Panc1 (cell line): ENCODE measurements around the gene ACTRT2. TPM values are rescaled to one million over a fixed set of nuclear protein-coding genes. Genes with fewer than 3 reads are reported as not detected.

Source experiments
- ATAC-seq: fragments of 200-7000 bp; cut with Tn5 transposase; 2 replicates; pipeline ENCODE4 v1.9.1; 2020; ENCODE audit warnings: mild to moderate bottlenecking, moderate library complexity
- BruUV-seq: library from RNA; stranded (reverse); fragments of 400-500 nt; replicated peaks from 2 replicates; lab custom pipeline; 2021; lab: Mats Ljungman, UMichigan
- CTCF ChIA-PET: fragments of 300-600 bp; sonication (Branson Sonifier 250); formaldehyde crosslinking; loops from one replicate; lab custom pipeline; 2022; ENCODE audit warnings: antibody characterized with exemption; lab: Charles Lee
- POLR2A ChIA-PET: fragments of 300-600 bp; sonication (Branson Sonifier 250); formaldehyde crosslinking; loops from one replicate; lab custom pipeline; 2022; ENCODE audit warnings: antibody characterized with exemption; lab: Charles Lee
- DNase-seq: peaks from one replicate; pipeline ENCODE4 v3.0.0-alpha.2; 2010; ENCODE audit warnings: low read depth, low spot score
- H3K27ac ChIP-seq: 2 replicates; pipeline ENCODE4 v1.5.1; 2011; ENCODE audit warnings: mild to moderate bottlenecking, low read length, inconsistent platforms
- H3K27me3 ChIP-seq: fragments of 200-500 bp; sonication (Bioruptor generic); 2 replicates; pipeline ENCODE4 v1.6.0; 2014; ENCODE audit warnings: low read length, inconsistent platforms; ENCODE audit not compliant: control insufficient read depth, insufficient read depth
- H3K36me3 ChIP-seq: fragments of 200-500 bp; sonication (Bioruptor generic); 2 replicates; pipeline ENCODE4 v1.5.1; 2014; ENCODE audit warnings: inconsistent platforms, mild to moderate bottlenecking, low read length, moderate library complexity; ENCODE audit not compliant: control insufficient read depth, insufficient read depth
- H3K4me1 ChIP-seq: 2 replicates; pipeline ENCODE4 v1.5.1; 2011; ENCODE audit warnings: inconsistent platforms, mild to moderate bottlenecking, low read length, moderate library complexity; ENCODE audit not compliant: control insufficient read depth, insufficient read depth
- H3K4me3 ChIP-seq, 2 experiments: 2 replicates each; pipeline ENCODE4 v1.5.1; 2011 to 2012; ENCODE audit warnings: low read depth in 2 of 2, low read length in 2 of 2, mild to moderate bottlenecking in 2 of 2, inconsistent platforms in 1 of 2, moderate library complexity in 1 of 2
- H3K9me3 ChIP-seq: fragments of 200-500 bp; sonication (Bioruptor generic); 2 replicates; pipeline ENCODE4 v1.5.1; 2014; ENCODE audit warnings: low read depth, mild to moderate bottlenecking, inconsistent platforms, low read length, moderate library complexity; ENCODE audit not compliant: control insufficient read depth, insufficient read depth
- CTCF ChIP-seq: fragments of 450-650 bp; IDR thresholded peaks from 2 replicates; pipeline ENCODE4 v1.5.1; 2017; ENCODE audit warnings: mild to moderate bottlenecking
- POLR2AphosphoS5 ChIP-seq: IDR thresholded peaks from 2 replicates; pipeline ENCODE4 v1.6.1; 2012; ENCODE audit warnings: mild to moderate bottlenecking, low read depth, low read length, moderate library complexity
- SIN3A ChIP-seq: IDR thresholded peaks from 2 replicates; pipeline ENCODE4 v1.6.1; 2012; ENCODE audit warnings: low read depth, mild to moderate bottlenecking, low read length, moderate library complexity, borderline replicate concordance; ENCODE audit not compliant: insufficient read depth
- TCF7L2 ChIP-seq: IDR thresholded peaks from 2 replicates; pipeline ENCODE4 v1.6.1; 2011; ENCODE audit warnings: mild to moderate bottlenecking, low read depth, low read length, inconsistent platforms
- in situ Hi-C: cut with HindIII; loops from 2 replicates; pipeline ENCODE4 v1.10.0; 2016; ENCODE audit warnings: low sequenced_read_pairs, low pct_unique_long_range_greater_than_20kb
- intact Hi-C: fragments of 100-400 bp; cut with micrococcal nuclease; formaldehyde crosslinking; loops from one replicate; pipeline ENCODE4 v1.10.0; 2022; ENCODE audit not compliant: unreplicated experiment
- total RNA-seq: library from RNA; stranded (reverse); gene quantifications from one replicate; pipeline ENCODE4 v1.2.1, GENCODE V29; 2021; ENCODE audit not compliant: unreplicated experiment
- TF ChIP-seq, protein P1 (sequence below), 2 experiments: IDR thresholded peaks; 2 replicates each; pipeline ENCODE4 v1.6.1; 2011 to 2012; ENCODE audit warnings: low read depth in 2 of 2, control low read depth in 1 of 2, low read length in 1 of 2, mild to moderate bottlenecking in 1 of 2, moderate library complexity in 1 of 2; ENCODE audit not compliant: insufficient read depth in 1 of 2

Gene ACTRT2
- total RNA-seq, 1 experiment from 2014 or later, result not detected

DNA sequence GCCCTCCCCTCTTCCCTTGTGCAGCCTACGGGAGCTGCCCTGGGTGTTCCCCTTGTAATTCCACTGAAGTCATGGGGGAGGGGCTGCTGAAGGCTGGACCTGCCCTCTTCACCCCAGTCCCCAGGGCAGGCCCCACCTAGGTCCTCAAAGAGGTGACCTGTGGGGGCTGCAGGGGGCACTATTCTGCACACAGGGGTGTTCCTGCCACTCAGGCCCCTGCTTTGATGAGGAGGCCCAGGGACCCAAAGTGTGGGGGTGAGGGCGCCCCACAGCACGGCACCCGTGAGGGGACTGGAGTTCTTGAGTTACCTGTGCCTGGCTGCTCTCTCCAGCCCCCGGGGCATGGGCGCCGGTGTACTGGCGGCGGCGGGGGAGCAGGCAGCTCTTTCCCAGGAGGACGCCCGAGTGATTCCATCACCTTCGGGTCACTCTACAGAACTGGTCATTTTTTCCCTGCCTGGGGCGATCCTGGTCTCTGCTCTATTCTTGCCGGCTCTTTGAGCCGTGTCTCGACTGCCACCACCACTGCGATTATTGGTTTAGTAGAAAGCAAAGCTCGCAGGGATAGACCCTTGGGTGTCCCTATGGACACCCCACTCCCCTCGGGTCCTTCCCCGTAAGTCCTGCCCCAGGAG lies 40.8 kb downstream of the ACTRT2 start:
- CTCF ChIA-PET, result no interaction called here
- H3K9me3 ChIP-seq, result no peaks in the 10 kb centered on the region
- peaks cover 20% of the 10 kb centered on the region for H3K4me1 ChIP-seq
- POLR2A ChIA-PET, result no interaction called here
- no peak for ATAC-seq
- no peak overlapping the region for H3K4me3 ChIP-seq
- TF ChIP-seq CTCF (no peak), TCF7L2 (no peak), POLR2AphosphoS5 (no peak), SIN3A (no peak)
- TF ChIP-seq, protein P1, sequence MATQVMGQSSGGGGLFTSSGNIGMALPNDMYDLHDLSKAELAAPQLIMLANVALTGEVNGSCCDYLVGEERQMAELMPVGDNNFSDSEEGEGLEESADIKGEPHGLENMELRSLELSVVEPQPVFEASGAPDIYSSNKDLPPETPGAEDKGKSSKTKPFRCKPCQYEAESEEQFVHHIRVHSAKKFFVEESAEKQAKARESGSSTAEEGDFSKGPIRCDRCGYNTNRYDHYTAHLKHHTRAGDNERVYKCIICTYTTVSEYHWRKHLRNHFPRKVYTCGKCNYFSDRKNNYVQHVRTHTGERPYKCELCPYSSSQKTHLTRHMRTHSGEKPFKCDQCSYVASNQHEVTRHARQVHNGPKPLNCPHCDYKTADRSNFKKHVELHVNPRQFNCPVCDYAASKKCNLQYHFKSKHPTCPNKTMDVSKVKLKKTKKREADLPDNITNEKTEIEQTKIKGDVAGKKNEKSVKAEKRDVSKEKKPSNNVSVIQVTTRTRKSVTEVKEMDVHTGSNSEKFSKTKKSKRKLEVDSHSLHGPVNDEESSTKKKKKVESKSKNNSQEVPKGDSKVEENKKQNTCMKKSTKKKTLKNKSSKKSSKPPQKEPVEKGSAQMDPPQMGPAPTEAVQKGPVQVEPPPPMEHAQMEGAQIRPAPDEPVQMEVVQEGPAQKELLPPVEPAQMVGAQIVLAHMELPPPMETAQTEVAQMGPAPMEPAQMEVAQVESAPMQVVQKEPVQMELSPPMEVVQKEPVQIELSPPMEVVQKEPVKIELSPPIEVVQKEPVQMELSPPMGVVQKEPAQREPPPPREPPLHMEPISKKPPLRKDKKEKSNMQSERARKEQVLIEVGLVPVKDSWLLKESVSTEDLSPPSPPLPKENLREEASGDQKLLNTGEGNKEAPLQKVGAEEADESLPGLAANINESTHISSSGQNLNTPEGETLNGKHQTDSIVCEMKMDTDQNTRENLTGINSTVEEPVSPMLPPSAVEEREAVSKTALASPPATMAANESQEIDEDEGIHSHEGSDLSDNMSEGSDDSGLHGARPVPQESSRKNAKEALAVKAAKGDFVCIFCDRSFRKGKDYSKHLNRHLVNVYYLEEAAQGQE (IDR thresholded peaks at IDR 0.05; ENCODE audit: insufficient read depth in 1 of 2, low read depth in 2 of 2, low read length in 1 of 2), result no peak
- no peaks in the 10 kb centered on the region for H3K36me3 ChIP-seq
- intact Hi-C loops (no loop called here), in situ Hi-C loops (no loop called here)
- DNase-seq, result no peak
- BruUV-seq, result no TSS peak
- H3K27me3 ChIP-seq, result no peaks in the 10 kb centered on the region
- H3K27ac ChIP-seq, result no peak overlapping the region

- TF ChIP-seq POLR2AphosphoS5 (no peak), SIN3A (no peak), TCF7L2 (no peak), CTCF (no peak)
- TF ChIP-seq, protein P1 (IDR thresholded peaks at IDR 0.05; ENCODE audit: insufficient read depth in 1 of 2, low read depth in 2 of 2, low read length in 1 of 2), result no peak
- Histone ChIP-seq H3K9me3 (no peaks in the 10 kb centered on the region), H3K27me3 (no peaks in the 10 kb centered on the region), H3K27ac (no peak overlapping the region), H3K4me1 (peaks cover 22% of the 10 kb centered on the region), H3K36me3 (no peaks in the 10 kb centered on the region), H3K4me3 (no peak overlapping the region)
- intact Hi-C loops, result no loop called here
- ATAC-seq, result no peak
- no TSS peak for BruUV-seq
- in situ Hi-C loops, result no loop called here
- DNase-seq, result no peak
- ChIA-PET POLR2A (no interaction called here), CTCF (no interaction called here)
These were observed 41.5 kb downstream of the ACTRT2 start for GRCh38 chr1:3062616-3063378.
